Endothelial cell of umbilical vein (primary cell): ENCODE results near the gene INO80D. TPM values are rescaled to one million over a fixed set of nuclear protein-coding genes. Genes with fewer than 3 reads are reported as not detected.

Experiments
- BruUV-seq: library from RNA; stranded (reverse); fragments of 400-500 nt; replicated peaks from 2 replicates; lab custom pipeline; 2021; lab: Mats Ljungman, UMichigan
- CTCF ChIA-PET: fragments of 300-600, 350-600 bp; sonication (Branson Sonifier 250); formaldehyde crosslinking; loops from one replicate; lab custom pipeline; 2021; ENCODE audit warnings: antibody characterized with exemption, inconsistent platforms; lab: Charles Lee
- POLR2A ChIA-PET: fragments of 300-600, 350-600 bp; sonication (Branson Sonifier 250); formaldehyde crosslinking; loops from one replicate; lab custom pipeline; 2021; ENCODE audit warnings: antibody characterized with exemption, inconsistent platforms; lab: Charles Lee
- DNase-seq: peaks from one replicate; pipeline ENCODE4 v3.0.0-alpha.2; 2011; ENCODE audit warnings: low read depth, low spot score
- FAIRE-seq: peaks from 2 replicates; lab custom pipeline; 2011; peaks lifted over from hg19 to GRCh38; lab: Jason Lieb, UNC
- H2AFZ ChIP-seq: 2 replicates; pipeline ENCODE4 v1.6.0; 2012; ENCODE audit warnings: low read depth, low read length, control low read depth, inconsistent platforms
- H3K27ac ChIP-seq: 2 replicates; pipeline ENCODE4 v1.5.1; 2011; ENCODE audit warnings: low read depth, mild to moderate bottlenecking, control low read depth, low read length, moderate library complexity; ENCODE audit not compliant: insufficient read depth
- H3K27me3 ChIP-seq, 2 experiments: 2 replicates each; pipeline versions ENCODE4 v1.6.0 to v1.6.1; 2011; ENCODE audit warnings: low read length in 2 of 2, mixed read lengths in 1 of 2; ENCODE audit not compliant: control insufficient read depth in 2 of 2, insufficient read depth in 2 of 2
- H3K36me3 ChIP-seq, 2 experiments: 2 replicates in 1 of 2; 3 replicates in 1 of 2; pipeline ENCODE4 v1.5.1; 2011; ENCODE audit warnings: low read length in 2 of 2, mild to moderate bottlenecking in 1 of 2, moderate library complexity in 1 of 2; ENCODE audit not compliant: control insufficient read depth in 2 of 2, insufficient read depth in 2 of 2; ENCODE audit errors: extremely low read depth in 1 of 2
- H3K4me1 ChIP-seq: 3 replicates; pipeline ENCODE4 v1.5.1; 2011; ENCODE audit warnings: mild to moderate bottlenecking, low read length; ENCODE audit not compliant: control insufficient read depth, insufficient read depth; ENCODE audit errors: extremely low read depth
- H3K4me2 ChIP-seq: 2 replicates; pipeline ENCODE4 v1.6.1; 2011; ENCODE audit warnings: low read length, control low read depth, mixed read lengths; ENCODE audit not compliant: insufficient read depth
- H3K4me3 ChIP-seq, 3 experiments: fragments of 200-600 bp in 1 of 3; sonication (generic), shearing (Covaris generic) in 1 of 3; replicated peaks in 1 of 3; 2 replicates each; pipeline ENCODE4 v1.5.1; 2011 to 2016; ENCODE audit warnings: control low read depth in 3 of 3, low read length in 3 of 3, mild to moderate bottlenecking in 2 of 3, inconsistent platforms in 1 of 3, low read depth in 1 of 3, moderate library complexity in 1 of 3; ENCODE audit not compliant: insufficient read depth in 1 of 3
- H3K79me2 ChIP-seq: 2 replicates; pipeline ENCODE4 v1.6.0; 2012; ENCODE audit warnings: low read length, inconsistent platforms; ENCODE audit not compliant: control insufficient read depth, insufficient read depth
- H3K9ac ChIP-seq: replicated peaks from 2 replicates; pipeline ENCODE3; 2011; ENCODE audit warnings: low read length, control low read depth; ENCODE audit not compliant: insufficient read depth; ENCODE audit errors: extremely low read depth
- H3K9me1 ChIP-seq: replicated peaks from 3 replicates; pipeline ENCODE4 v1.6.0; 2011; ENCODE audit warnings: mild to moderate bottlenecking, low read length; ENCODE audit not compliant: control insufficient read depth, insufficient read depth; ENCODE audit errors: extremely low read depth
- H3K9me3 ChIP-seq: replicated peaks from 2 replicates; pipeline ENCODE4 v1.5.1; 2012; ENCODE audit warnings: low read length, inconsistent platforms; ENCODE audit not compliant: control insufficient read depth, insufficient read depth
- H4K20me1 ChIP-seq: replicated peaks from 2 replicates; pipeline ENCODE3; 2011; ENCODE audit warnings: mild to moderate bottlenecking, low read length; ENCODE audit not compliant: control insufficient read depth, insufficient read depth; ENCODE audit errors: extremely low read depth
- CTCF ChIP-seq, 2 donors: IDR thresholded peaks; 1 replicate in 1 of 2; 2 replicates in 1 of 2; pipeline ENCODE4 v1.5.1; 2011; ENCODE audit warnings: low read length in 2 of 2, mild to moderate bottlenecking in 2 of 2, moderate library complexity in 2 of 2, control low read depth in 1 of 2, inconsistent platforms in 1 of 2, low read depth in 1 of 2; ENCODE audit not compliant: insufficient read depth in 1 of 2; ENCODE audit errors: extremely low read depth in 1 of 2
- EZH2 ChIP-seq: IDR thresholded peaks from 2 replicates; pipeline ENCODE4 v1.6.1; 2012; ENCODE audit warnings: borderline replicate concordance, low read depth, mild to moderate bottlenecking, moderate library complexity, low read length, inconsistent platforms; ENCODE audit not compliant: severe bottlenecking
- FOS ChIP-seq: IDR thresholded peaks from 2 replicates; pipeline ENCODE4 v1.6.1; 2011; ENCODE audit warnings: mild to moderate bottlenecking, low read length, moderate library complexity, borderline replicate concordance; ENCODE audit not compliant: insufficient read depth
- GATA2 ChIP-seq: IDR thresholded peaks from 2 replicates; pipeline ENCODE4 v1.7.0; 2011; ENCODE audit warnings: low read depth, mild to moderate bottlenecking, moderate library complexity, mixed read lengths, low read length; ENCODE audit not compliant: insufficient read length, insufficient read depth
- JUN ChIP-seq: IDR thresholded peaks from 2 replicates; pipeline ENCODE4 v1.6.1; 2011; ENCODE audit warnings: borderline replicate concordance, low read depth; ENCODE audit not compliant: insufficient read length, insufficient read depth
- POLR2A ChIP-seq: IDR thresholded peaks from 2 replicates; pipeline ENCODE4 v1.6.1; 2012; ENCODE audit warnings: low read depth, mild to moderate bottlenecking, control low read depth, low read length
- POLR2AphosphoS5 ChIP-seq: IDR thresholded peaks from 2 replicates; pipeline ENCODE4 v1.6.1; 2012; ENCODE audit warnings: low read depth, mild to moderate bottlenecking, control low read depth, low read length, moderate library complexity; ENCODE audit not compliant: insufficient read depth
- dilution Hi-C: fragments of 300-500 bp; cut with MboI; formaldehyde crosslinking; loops from one replicate; pipeline ENCODE4 v1.15.0; 2019; ENCODE audit warnings: low sequenced_read_pairs; ENCODE audit not compliant: extremely low pct_ligation_motif_present
- intact Hi-C: fragments of 100-400 bp; cut with micrococcal nuclease; formaldehyde crosslinking; loops from one replicate; pipeline ENCODE4 v1.10.0; 2022
- polyA plus RNA-seq, 4 experiments: library from polyadenylated mRNA; depleted of rRNA in 3 of 4; stranded (reverse) in 3 of 4; unstranded in 1 of 4; fragments of >200 nt; gene quantifications; 2 replicates each; pipeline versions ENCODE4 v1.2.1 to v1.2.3, GENCODE V29; 2011 to 2012; ENCODE audit warnings: missing spikeins in 1 of 4
- total RNA-seq: library from RNA; stranded (reverse); gene quantifications from 2 replicates; pipeline ENCODE4 v1.2.3, GENCODE V29; 2021
- TF ChIP-seq, protein P1 (sequence below): IDR thresholded peaks from 2 replicates; pipeline ENCODE4 v1.6.1; 2011; ENCODE audit not compliant: insufficient read depth, insufficient read length

The INO80D gene
- total and polyA plus RNA-seq, 2 donors (not counting 3 experiments of a cell fraction or from before 2014, with no cell fraction given), result 2.9 to 20.3 TPM

GRCh38 chr2:205976120-205976814, 109.7 kb downstream of the INO80D start:
- BruUV-seq, result no TSS peak
- no peak overlapping the region for H3K4me2 ChIP-seq
- H3K27me3 ChIP-seq, result peaks cover 4% of the 10 kb centered on the region in 2 experiments
- CTCF ChIA-PET, result interaction anchor here (0.9 kb wide), 1 partner anchor 12 kb away, joined by 4 read pairs; no protein-coding TSS in a partner anchor
- no peaks in the 10 kb centered on the region for H3K9me1 ChIP-seq
- no peak for TF ChIP-seq GATA2
- TF ChIP-seq EZH2, result no peak
- no peak for TF ChIP-seq POLR2AphosphoS5
- TF ChIP-seq POLR2A, result no peak
- no peak for TF ChIP-seq CTCF (IDR thresholded peaks at IDR 0.05; ENCODE audit: extremely low read depth in 1 of 2, insufficient read depth in 1 of 2, low read depth in 1 of 2, low read length in 2 of 2)
- TF ChIP-seq, protein P1, sequence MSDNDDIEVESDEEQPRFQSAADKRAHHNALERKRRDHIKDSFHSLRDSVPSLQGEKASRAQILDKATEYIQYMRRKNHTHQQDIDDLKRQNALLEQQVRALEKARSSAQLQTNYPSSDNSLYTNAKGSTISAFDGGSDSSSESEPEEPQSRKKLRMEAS, result no peak
- TF ChIP-seq FOS, result no peak
- TF ChIP-seq JUN, result no peak
- H2AFZ ChIP-seq, result no peak overlapping the region
- DNase-seq (no peak), FAIRE-seq (no peak)
- H3K4me1 ChIP-seq, result no peaks in the 10 kb centered on the region
- no peak overlapping the region for H3K27ac ChIP-seq
- H3K9ac ChIP-seq, result no peak overlapping the region
- H3K79me2 ChIP-seq, result no peaks in the 10 kb centered on the region
- dilution Hi-C loops (no loop called here), intact Hi-C loops (no loop called here)
- no peaks in the 10 kb centered on the region for H3K36me3 ChIP-seq
- H4K20me1 ChIP-seq, result no peaks in the 10 kb centered on the region
- POLR2A ChIA-PET, result no interaction called here
- no peak overlapping the region for H3K4me3 ChIP-seq
- H3K9me3 ChIP-seq, result no peaks in the 10 kb centered on the region
